Stromal cell of bone marrow (primary cell): ENCODE measurements around the gene TSHR.
"Not testable (repeated sequence)": the region's sequence is repeated elsewhere in the genome, so short reads cannot be mapped to it uniquely, and the experiment has no call there.

Experiments used
- DNase-seq: peaks from one replicate; pipeline ENCODE4 v3.0.0-alpha.2; 2012; ENCODE audit warnings: low read depth

Gene TSHR

DNA sequence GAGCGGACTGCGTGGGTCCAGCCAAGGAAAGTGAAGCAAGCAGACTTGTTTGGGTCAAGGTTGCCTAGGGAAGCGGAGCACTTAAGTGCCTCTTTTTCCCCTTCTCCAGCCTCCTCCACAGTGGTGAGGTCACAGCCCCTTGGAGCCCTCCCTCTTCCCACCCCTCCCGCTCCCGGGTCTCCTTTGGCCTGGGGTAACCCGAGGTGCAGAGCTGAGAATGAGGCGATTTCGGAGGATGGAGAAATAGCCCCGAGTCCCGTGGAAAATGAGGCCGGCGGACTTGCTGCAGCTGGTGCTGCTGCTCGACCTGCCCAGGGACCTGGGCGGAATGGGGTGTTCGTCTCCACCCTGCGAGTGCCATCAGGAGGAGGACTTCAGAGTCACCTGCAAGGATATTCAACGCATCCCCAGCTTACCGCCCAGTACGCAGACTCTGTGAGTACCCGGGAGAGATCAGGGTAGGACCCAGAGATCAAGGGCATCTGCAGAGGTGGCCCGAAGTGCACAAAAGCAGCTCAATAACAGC is at the start of gene TSHR:
Gene TSHR, plus strand, starts transcription at position 206 of the 526 bp plus-strand sequence. Its CDS starts 60 bp downstream, at position 266.
- DNase-seq = no peak

DNA sequence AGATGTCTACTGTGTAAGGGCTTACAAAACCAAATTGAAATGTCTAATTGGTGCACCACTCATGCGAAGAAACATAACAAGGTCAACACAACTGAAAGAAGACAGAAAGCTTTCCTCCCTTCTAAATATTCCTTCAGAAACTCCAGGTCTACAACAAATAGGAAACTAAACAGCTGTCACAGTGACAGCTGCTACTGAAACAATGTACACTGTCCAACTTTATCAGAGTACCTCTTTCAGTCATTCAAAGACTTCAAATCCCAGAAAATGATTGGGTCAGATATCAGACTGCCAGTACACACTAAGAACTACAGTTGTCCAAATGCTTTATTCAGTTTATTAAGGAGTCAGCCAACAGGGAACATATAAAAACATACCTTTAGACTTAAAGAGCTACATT is 49.1 kb upstream of the TSHR start:
- no peak for DNase-seq

DNA sequence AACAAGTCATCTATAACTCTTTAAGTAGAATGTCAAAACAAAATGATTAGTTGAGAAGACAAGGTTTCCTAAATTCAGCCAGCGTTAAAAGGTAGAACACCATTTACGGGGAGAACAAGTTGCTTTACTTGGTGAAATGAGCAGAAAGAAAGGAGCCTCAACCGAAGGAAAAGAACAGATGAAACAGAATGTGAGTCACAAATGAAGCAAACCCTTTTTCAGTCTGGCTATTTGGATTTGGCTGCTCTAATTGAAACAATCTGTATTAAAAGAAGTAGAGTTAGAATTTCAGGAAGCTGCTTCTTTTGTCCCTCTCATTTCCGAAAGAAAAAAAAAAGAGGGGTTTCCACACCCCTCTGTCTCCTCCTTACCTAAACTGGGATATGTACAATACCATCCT is 48.5 kb upstream of the TSHR start:
- DNase-seq = peak; percentile 18

- not testable (repeated sequence) for DNase-seq
Measured at GRCh38 chr14:80912013-80912412, 43.4 kb upstream of the TSHR start.

- DNase-seq = no peak
Measured at GRCh38 chr14:80919622-80920021, 35.8 kb upstream of the TSHR start.

DNA sequence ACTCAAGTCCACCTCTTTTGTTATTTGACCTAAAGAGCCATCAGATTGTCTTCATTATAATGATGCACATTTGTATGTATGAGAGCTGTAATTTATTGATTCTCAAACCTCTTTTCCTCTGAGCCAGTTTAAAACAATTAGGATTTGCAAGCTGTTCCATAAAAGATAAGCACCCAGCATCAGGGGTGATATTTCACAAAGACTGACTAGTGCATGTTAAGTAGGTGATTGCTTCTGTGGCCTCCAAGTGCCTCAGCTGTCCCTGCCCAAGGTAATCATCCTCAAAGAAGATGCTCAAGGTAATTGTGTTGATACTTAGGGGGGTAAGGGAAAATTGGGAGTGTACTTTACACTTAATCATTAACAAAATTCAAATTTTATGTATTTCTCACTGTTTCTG is 32.1 kb upstream of the TSHR start:
- no peak for DNase-seq

GRCh38 chr14:80924365-80925103 is 30.9 kb upstream of the TSHR start:
- no peak for DNase-seq

- peak; percentile 40 for DNase-seq
Measured at GRCh38 chr14:80926397-80927082, 28.9 kb upstream of the TSHR start.

GRCh38 chr14:80927083-80927989 is 28.1 kb upstream of the TSHR start:
- no peak for DNase-seq

DNA sequence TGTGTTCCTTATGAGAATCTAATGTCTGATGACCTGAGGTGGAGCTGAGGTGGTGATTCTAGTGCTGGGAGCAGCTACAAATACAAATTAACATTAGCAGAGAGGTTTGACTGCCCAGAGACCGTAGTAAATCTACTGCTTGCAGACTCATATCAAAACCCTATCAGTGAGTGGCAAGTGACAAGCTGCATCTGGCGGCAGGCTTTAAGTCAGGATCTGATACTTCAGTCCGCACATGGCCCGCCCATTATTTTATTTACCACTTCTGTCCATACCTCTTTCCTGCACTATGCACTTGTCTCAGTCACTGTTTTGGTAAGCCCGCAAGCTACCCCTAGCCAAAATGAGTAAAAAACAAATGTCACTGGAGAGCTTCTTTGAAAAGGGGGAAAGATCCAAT is 25.3 kb upstream of the TSHR start:
- no peak for DNase-seq

- peak; percentile 51 for DNase-seq
Measured at GRCh38 chr14:80930836-80931389, 24.5 kb upstream of the TSHR start.

- DNase-seq = no peak
Measured at GRCh38 chr14:80933282-80933681, 22.1 kb upstream of the TSHR start.

DNA sequence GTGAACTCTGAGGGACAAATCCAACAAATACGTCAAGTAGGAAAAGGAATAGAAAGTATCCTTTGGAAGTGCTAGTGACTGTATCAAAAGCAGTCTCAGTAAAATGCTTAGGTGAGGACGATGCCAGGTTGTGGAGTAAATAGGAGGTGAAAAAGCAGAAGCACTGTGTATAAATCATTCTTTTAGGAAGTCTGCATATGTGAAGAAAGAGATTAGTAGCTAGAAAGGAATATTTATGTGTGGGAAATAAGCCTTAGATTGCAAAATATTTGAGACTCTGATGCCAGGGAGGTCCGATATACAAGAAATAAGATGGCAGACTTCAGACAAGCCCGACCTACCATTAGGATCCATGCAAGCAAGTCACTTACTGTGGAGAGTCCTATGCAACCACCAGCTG is 21.7 kb upstream of the TSHR start:
- no peak for DNase-seq

DNA sequence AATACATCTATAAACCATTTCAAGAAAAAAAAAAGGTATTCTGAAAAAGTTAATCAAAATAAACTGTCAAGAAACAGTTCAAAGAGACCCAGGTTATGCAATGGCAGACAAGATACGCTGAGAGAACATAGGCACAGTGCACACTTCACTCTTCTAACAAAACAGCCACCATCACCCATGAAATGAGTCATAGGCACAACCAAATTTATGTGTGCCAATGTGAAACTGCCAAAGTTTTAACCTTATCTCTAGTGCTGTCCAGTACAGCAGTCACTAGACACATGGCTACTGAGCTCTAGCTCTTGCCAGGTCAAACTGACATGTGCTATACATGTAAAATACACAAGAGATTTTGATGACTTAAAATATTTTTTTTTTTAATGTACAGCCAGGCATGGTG is 15.3 kb upstream of the TSHR start:
- no peak for DNase-seq

- DNase-seq = peak; percentile 99
Measured at GRCh38 chr14:80941241-80942185, 13.9 kb upstream of the TSHR start, which contains the start of gene CEP128. TSS of gene CEP128 (minus strand) at chr14:80941738.

DNA sequence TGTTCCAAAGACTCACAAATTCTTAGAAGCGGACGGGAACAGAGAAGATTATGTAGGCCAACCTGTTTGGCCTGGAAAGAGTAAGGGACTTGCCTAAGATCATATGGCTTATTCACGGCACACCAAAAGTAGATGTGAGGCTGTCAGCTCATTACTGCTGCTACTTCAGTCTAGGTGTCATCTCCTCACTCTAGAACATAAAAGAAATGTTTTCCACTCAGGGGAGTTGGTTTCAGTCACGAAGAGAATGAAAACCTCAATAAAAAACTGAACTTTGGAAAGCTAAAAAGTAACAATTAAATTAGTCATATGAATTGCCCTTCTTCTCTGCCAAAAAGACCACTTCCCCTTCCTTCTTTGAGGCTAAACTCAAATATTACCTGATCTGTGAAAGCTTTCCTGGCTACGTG is 13.2 kb upstream of the TSHR start:
- no peak for DNase-seq

- no peak for DNase-seq
Measured at GRCh38 chr14:80944861-80945617, 10.4 kb upstream of the TSHR start.

DNA sequence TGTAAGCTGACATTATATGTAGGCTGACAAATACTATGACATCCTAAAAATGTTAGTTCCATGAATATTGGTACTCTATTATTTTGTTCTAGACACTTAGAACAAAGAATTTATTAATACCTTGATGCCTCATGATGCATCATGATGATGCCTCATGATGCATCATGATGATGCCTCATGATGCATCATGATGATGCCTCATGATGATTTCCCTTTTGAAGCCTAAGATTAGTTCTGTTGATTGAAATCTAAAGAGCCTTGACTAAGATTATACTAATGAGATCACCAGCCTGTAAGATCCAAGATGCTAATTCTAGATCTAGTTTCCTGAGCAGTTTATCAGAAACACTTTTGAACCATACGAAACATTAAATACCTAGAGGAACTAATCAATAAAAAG is 9.2 kb upstream of the TSHR start:
- no peak for DNase-seq

DNA sequence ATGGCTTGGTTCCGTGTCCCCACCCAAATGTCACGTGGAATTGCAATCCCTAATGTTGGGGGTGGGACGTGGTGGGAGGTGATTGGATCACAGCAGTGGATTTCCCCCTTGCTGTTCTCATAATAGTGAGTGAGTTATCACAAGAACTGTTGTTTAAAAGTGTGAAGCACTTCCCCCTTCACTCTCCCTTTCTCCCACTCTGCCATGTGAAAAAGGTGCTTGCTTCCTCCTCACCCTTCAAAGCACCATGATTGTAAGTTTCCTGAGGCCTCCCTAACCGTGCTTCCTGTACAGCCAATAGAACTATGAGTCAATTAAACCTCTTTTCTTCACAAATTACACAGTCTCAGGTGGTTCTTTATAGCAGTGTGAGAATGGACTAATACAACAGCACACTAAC is 8.6 kb upstream of the TSHR start:
- no peak for DNase-seq

DNA sequence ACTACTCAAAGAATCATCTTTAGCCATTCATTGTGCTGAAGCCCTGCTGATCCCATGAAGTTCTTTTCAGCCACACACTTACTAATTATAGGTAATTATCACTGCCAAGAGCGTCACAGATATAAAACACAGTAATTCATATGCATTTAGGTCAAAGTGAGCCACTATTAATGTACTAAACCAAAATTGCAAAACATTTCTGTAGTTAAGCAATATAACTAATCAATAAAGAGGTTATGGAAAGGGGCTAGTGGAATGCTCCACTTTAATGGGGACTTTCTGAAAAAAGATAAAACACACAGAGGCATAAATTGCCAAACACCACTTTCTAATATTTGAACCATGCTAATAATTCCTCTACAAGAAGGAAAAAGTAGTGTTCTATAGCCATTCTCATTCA is 7.1 kb upstream of the TSHR start:
- DNase-seq = no peak
